Measurements from ENCODE around the gene G6PC2.

GRCh38 chr2:168944065-168944464 is 43.0 kb downstream of the G6PC2 start:
- TF ChIP-seq, protein P1, sequence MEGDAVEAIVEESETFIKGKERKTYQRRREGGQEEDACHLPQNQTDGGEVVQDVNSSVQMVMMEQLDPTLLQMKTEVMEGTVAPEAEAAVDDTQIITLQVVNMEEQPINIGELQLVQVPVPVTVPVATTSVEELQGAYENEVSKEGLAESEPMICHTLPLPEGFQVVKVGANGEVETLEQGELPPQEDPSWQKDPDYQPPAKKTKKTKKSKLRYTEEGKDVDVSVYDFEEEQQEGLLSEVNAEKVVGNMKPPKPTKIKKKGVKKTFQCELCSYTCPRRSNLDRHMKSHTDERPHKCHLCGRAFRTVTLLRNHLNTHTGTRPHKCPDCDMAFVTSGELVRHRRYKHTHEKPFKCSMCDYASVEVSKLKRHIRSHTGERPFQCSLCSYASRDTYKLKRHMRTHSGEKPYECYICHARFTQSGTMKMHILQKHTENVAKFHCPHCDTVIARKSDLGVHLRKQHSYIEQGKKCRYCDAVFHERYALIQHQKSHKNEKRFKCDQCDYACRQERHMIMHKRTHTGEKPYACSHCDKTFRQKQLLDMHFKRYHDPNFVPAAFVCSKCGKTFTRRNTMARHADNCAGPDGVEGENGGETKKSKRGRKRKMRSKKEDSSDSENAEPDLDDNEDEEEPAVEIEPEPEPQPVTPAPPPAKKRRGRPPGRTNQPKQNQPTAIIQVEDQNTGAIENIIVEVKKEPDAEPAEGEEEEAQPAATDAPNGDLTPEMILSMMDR (IDR thresholded peaks at IDR 0.05), result peak; percentile 32
- no peak for TF ChIP-seq EZH2phosphoT487 (IDR thresholded peaks at IDR 0.05)
